K562 (cell line): ENCODE data around the gene NMRK2. TPM values are rescaled to one million over a fixed set of nuclear protein-coding genes. Genes with fewer than 3 reads are reported as not detected.

Experiments
- BHLHE40 ChIP-seq: IDR thresholded peaks from 2 replicates; pipeline ENCODE4 v1.6.1; 2011; ENCODE audit warnings: low read length, improper control_type of control experiment
- CHD1 ChIP-seq: fragments of 200-600 bp; sonication (generic); IDR thresholded peaks from one replicate; pipeline ENCODE4 v1.6.1; 2012; ENCODE audit warnings: mild to moderate bottlenecking, moderate library complexity, low read length, inconsistent platforms
- GTF2F1 ChIP-seq: IDR thresholded peaks from 2 replicates; pipeline ENCODE4 v1.6.1; 2011; ENCODE audit warnings: low read depth, low read length, improper control_type of control experiment
- HNRNPLL ChIP-seq: fragments of 200-400 bp; formaldehyde crosslinking; IDR thresholded peaks from 2 replicates; pipeline ENCODE4 v1.6.1; 2017; ENCODE audit warnings: low read length, low read depth, mild to moderate bottlenecking; ENCODE audit not compliant: poor library complexity, severe bottlenecking
- JUND ChIP-seq, 2 experiments: IDR thresholded peaks; 2 replicates in 1 of 2; 3 replicates in 1 of 2; pipeline ENCODE4 v1.6.1; 2011; ENCODE audit warnings: borderline replicate concordance in 2 of 2, low read depth in 2 of 2, low read length in 2 of 2, improper control_type of control experiment in 1 of 2, missing biosample characterization in 1 of 2, missing genetic modification characterization in 1 of 2, missing genetic modification reagents in 1 of 2
- NCOA4 ChIP-seq: fragments of 450-650 bp; IDR thresholded peaks from 2 replicates; pipeline ENCODE4 v1.6.1; 2018; ENCODE audit warnings: mild to moderate bottlenecking; ENCODE audit not compliant: partially characterized antibody
- SAP30 ChIP-seq: fragments of 200-600 bp; sonication (generic); IDR thresholded peaks from 2 replicates; pipeline ENCODE4 v1.6.1; 2012; ENCODE audit warnings: borderline replicate concordance, low read depth, mild to moderate bottlenecking, moderate library complexity, low read length, control low read depth, inconsistent platforms; ENCODE audit not compliant: insufficient read depth, poor library complexity, severe bottlenecking
- SMARCA5 ChIP-seq: fragments of 450-650 bp; IDR thresholded peaks from 2 replicates; pipeline ENCODE4 v1.6.1; 2016
- ZFP36 ChIP-seq: fragments of 150-350 bp; IDR thresholded peaks from 2 replicates; pipeline ENCODE4 v1.6.1; 2018; ENCODE audit warnings: low read length, low read depth; ENCODE audit not compliant: partially characterized antibody
- ZNF121 ChIP-seq: sonication (generic); formaldehyde crosslinking; conservative IDR thresholded peaks from 2 replicates; pipeline ENCODE4 v1.8.0; 2022; ENCODE audit warnings: missing genetic modification reagents
- ZNF586 ChIP-seq: fragments of 450-650 bp; formaldehyde crosslinking; conservative IDR thresholded peaks from 2 replicates; pipeline ENCODE4 v1.4.0; 2020; ENCODE audit warnings: mild to moderate bottlenecking, moderate library complexity
- ZNF699 ChIP-seq: fragments of 250-450 bp; sonication (Bioruptor Pico); IDR thresholded peaks from 2 replicates; pipeline ENCODE4 v1.8.0; 2021; ENCODE audit warnings: mild to moderate bottlenecking, moderate library complexity; ENCODE audit not compliant: insufficient replicate concordance
- polyA plus RNA-seq, 8 experiments: library from polyadenylated mRNA; depleted of rRNA in 4 of 8; stranded (reverse) in 5 of 8; unstranded in 3 of 8; fragments of >200 nt; fragmentation: Nextera tagmentation in 2 of 8; fragmentation: Illumina TruSeq in 1 of 8; extraction: Ambion mirVana in 2 of 8; extraction: Trizol in 1 of 8; gene quantifications; 2 replicates each; pipeline versions ENCODE4 v1.2.1 to v1.2.3, GENCODE V29; 2011 to 2014; ENCODE audit warnings: inconsistent platforms in 1 of 8, missing spikeins in 1 of 8
- total RNA-seq, 7 experiments: library from RNA; depleted of rRNA in 6 of 7; stranded (reverse); fragments of >200 nt in 6 of 7; fragmentation: Illumina TruSeq in 2 of 7; extraction: Trizol in 2 of 7; gene quantifications; 2 replicates each; pipeline versions ENCODE4 v1.2.1 to v1.2.3, GENCODE V29; 2011 to 2021; ENCODE audit warnings: low replicate concordance in 1 of 7
- TF ChIP-seq, protein P1 (sequence below), 2 experiments: fragments of 450-650 bp; formaldehyde crosslinking in 1 of 2; IDR thresholded peaks; 2 replicates each; pipeline versions ENCODE4 v1.4.0 to v1.6.1; 2014 to 2020; ENCODE audit warnings: mild to moderate bottlenecking in 2 of 2, borderline replicate concordance in 1 of 2, low read depth in 1 of 2
- TF ChIP-seq, protein P2 (sequence below), 3 experiments: IDR thresholded peaks in 2 of 3; conservative IDR thresholded peaks in 1 of 3; 2 replicates each; pipeline ENCODE4 v1.5.1; 2011 to 2012; ENCODE audit warnings: low read length in 3 of 3, mild to moderate bottlenecking in 3 of 3, control low read depth in 2 of 3, improper control_type of control experiment in 1 of 3, inconsistent platforms in 1 of 3, low read depth in 1 of 3, mixed read lengths in 1 of 3, moderate library complexity in 1 of 3; ENCODE audit not compliant: insufficient read depth in 2 of 3

Gene NMRK2
- total and polyA plus RNA-seq, 9 of the 15 experiments (the other 6 are each of a cell fraction or from before 2014, with no cell fraction given): not detected

DNA sequence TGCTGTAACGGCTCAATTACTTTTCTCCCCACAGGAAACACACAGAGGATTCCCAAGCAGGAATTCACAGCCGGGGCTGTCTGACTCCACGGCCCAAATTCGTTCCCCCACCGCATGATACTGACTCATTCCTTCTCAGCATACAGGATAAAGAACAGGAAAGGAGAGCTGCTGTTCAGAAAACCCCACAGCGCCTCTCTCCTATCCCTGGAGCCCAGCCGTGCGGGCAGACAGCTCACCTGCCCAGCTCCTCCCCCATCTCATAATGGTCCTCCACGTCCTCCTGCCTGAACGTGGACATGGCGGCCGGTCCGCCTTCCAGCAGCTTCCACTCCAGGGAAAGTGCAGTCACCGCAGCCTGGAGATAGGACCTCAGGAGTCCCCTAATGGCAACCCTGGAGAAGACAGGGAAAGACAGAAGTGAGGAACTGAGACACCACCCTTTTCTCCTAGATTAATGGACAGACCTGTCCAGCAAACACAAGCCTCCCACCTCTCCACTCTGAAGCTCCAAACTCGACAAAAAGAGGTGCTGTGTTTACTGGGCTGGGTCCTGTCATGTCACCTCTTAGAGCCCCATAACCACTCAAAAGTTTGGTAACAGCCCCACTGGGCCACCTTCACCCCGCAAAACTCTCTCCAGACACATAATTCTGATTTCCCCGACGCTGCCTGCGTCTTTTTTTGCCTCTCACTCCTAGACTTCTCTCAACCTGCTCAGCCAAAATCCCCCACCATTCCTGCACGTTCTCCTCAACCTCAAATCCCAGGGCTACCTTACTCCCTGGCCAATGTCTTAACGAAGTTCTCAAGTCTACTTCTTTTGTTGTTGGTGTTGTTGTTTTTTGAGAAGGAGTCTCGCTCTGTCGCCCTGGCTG, 36.8 kb downstream of the NMRK2 start (continued):
- TF ChIP-seq HNRNPLL (peak; percentile 4), NCOA4 (no peak), ZFP36 (no peak), ZNF699 (no peak), ZNF586 (CRISPR knock-in tag) (no peak), SAP30 (peak; percentile 23), GTF2F1 (no peak), BHLHE40 (peak; percentile 39; the same call in 1 of the 2 replicates), SMARCA5 (peak; percentile 14; the same call in 1 of the 2 replicates), CHD1 (peak; percentile 74), ZNF121 (peak; percentile 86), JUND (IDR thresholded peaks at IDR 0.05; ENCODE audit: borderline replicate concordance, low read depth, low read length) (peak; percentile 31; the same call in 1 of the 2 replicates), JUND (tag; IDR thresholded peaks at IDR 0.05; ENCODE audit: borderline replicate concordance, low read depth, low read length) (no peak)
- TF ChIP-seq, protein P1, sequence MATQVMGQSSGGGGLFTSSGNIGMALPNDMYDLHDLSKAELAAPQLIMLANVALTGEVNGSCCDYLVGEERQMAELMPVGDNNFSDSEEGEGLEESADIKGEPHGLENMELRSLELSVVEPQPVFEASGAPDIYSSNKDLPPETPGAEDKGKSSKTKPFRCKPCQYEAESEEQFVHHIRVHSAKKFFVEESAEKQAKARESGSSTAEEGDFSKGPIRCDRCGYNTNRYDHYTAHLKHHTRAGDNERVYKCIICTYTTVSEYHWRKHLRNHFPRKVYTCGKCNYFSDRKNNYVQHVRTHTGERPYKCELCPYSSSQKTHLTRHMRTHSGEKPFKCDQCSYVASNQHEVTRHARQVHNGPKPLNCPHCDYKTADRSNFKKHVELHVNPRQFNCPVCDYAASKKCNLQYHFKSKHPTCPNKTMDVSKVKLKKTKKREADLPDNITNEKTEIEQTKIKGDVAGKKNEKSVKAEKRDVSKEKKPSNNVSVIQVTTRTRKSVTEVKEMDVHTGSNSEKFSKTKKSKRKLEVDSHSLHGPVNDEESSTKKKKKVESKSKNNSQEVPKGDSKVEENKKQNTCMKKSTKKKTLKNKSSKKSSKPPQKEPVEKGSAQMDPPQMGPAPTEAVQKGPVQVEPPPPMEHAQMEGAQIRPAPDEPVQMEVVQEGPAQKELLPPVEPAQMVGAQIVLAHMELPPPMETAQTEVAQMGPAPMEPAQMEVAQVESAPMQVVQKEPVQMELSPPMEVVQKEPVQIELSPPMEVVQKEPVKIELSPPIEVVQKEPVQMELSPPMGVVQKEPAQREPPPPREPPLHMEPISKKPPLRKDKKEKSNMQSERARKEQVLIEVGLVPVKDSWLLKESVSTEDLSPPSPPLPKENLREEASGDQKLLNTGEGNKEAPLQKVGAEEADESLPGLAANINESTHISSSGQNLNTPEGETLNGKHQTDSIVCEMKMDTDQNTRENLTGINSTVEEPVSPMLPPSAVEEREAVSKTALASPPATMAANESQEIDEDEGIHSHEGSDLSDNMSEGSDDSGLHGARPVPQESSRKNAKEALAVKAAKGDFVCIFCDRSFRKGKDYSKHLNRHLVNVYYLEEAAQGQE (IDR thresholded peaks at IDR 0.05; ENCODE audit: borderline replicate concordance): peak; percentile 42; the same call in 1 of the 2 replicates
- TF ChIP-seq, protein P1 (CRISPR knock-in tag; IDR thresholded peaks at IDR 0.05; ENCODE audit: low read depth): no peak
- TF ChIP-seq, protein P2, sequence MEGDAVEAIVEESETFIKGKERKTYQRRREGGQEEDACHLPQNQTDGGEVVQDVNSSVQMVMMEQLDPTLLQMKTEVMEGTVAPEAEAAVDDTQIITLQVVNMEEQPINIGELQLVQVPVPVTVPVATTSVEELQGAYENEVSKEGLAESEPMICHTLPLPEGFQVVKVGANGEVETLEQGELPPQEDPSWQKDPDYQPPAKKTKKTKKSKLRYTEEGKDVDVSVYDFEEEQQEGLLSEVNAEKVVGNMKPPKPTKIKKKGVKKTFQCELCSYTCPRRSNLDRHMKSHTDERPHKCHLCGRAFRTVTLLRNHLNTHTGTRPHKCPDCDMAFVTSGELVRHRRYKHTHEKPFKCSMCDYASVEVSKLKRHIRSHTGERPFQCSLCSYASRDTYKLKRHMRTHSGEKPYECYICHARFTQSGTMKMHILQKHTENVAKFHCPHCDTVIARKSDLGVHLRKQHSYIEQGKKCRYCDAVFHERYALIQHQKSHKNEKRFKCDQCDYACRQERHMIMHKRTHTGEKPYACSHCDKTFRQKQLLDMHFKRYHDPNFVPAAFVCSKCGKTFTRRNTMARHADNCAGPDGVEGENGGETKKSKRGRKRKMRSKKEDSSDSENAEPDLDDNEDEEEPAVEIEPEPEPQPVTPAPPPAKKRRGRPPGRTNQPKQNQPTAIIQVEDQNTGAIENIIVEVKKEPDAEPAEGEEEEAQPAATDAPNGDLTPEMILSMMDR (IDR thresholded peaks at IDR 0.05 in 2 of 3, conservative IDR thresholded peaks at IDR 0.05 in 1 of 3; ENCODE audit: insufficient read depth in 2 of 3, low read depth in 1 of 3, low read length in 3 of 3): peak; percentile 36 to 49 (median 49); a peak in 5 of 6 replicates
